A549 (cell line): ENCODE results near the gene CDCA7L. TPM values are rescaled to one million over a fixed set of nuclear protein-coding genes. Genes with fewer than 3 reads are reported as not detected.

Experiments
- ATAC-seq, 2 experiments: fragments of 200-7000 bp in 1 of 2; fragments of >200 bp in 1 of 2; cut with Nextera tagmentation in 1 of 2; cut with Tn5 transposase in 1 of 2; 3 replicates each; pipeline versions ENCODE4 v1.8.0 to v1.9.1; 2018 to 2020; ENCODE audit warnings: mild to moderate bottlenecking in 1 of 2, moderate library complexity in 1 of 2
- CTCF ChIA-PET: fragments of 300-600 bp; sonication (Branson Sonifier 250); formaldehyde crosslinking; extraction: SDS; loops from one replicate; lab custom pipeline; 2021; ENCODE audit warnings: antibody characterized with exemption, inconsistent platforms; lab: Yijun Ruan, JAX
- POLR2A ChIA-PET: fragments of 350-600 bp; formaldehyde crosslinking; extraction: SDS; loops from one replicate; lab custom pipeline; 2021; ENCODE audit warnings: antibody characterized with exemption, inconsistent platforms; lab: Yijun Ruan, JAX
- DNase-seq, 2 experiments: peaks; one replicate each; pipeline versions ENCODE4 v3.0.0 to v3.0.0-alpha.2; 2011 to 2016; ENCODE audit warnings: low read depth in 1 of 2, low spot score in 1 of 2
- FAIRE-seq: peaks from 2 replicates; lab custom pipeline; 2011; peaks lifted over from hg19 to GRCh38; lab: Jason Lieb, UNC
- H3K27ac ChIP-seq, 2 experiments: fragments of >200 bp; sonication (Bioruptor Twin); formaldehyde crosslinking; 3 replicates each; pipeline ENCODE4 v1.5.1; 2016 to 2017
- H3K4me1 ChIP-seq: fragments of >200 bp; sonication (Bioruptor Twin); formaldehyde crosslinking; 3 replicates; pipeline ENCODE4 v1.6.1; 2016
- H3K4me2 ChIP-seq: fragments of >200 bp; sonication (Bioruptor Twin); formaldehyde crosslinking; 3 replicates; pipeline ENCODE4 v1.6.1; 2016
- H3K4me3 ChIP-seq: fragments of >200 bp; sonication (Bioruptor Twin); formaldehyde crosslinking; 3 replicates; pipeline ENCODE4 v1.5.1; 2016
- H3K9me3 ChIP-seq: fragments of >200 bp; sonication (Bioruptor Twin); formaldehyde crosslinking; 3 replicates; pipeline ENCODE4 v1.6.1; 2016
- CBX8 ChIP-seq: fragments of 200-600 bp; sonication (generic); IDR thresholded peaks from 2 replicates; pipeline ENCODE4 v1.6.1; 2016
- EHF ChIP-seq: fragments of 250-450 bp; sonication (Bioruptor Pico); IDR thresholded peaks from 2 replicates; pipeline ENCODE4 v1.5.0; 2020; ENCODE audit warnings: mild to moderate bottlenecking
- ESRRA ChIP-seq: fragments of 150-350 bp; IDR thresholded peaks from 2 replicates; pipeline ENCODE4 v1.6.1; 2014; ENCODE audit warnings: mild to moderate bottlenecking, low read length, borderline replicate concordance
- FOSB ChIP-seq: fragments of 250-450 bp; sonication (Bioruptor Pico); IDR thresholded peaks from 2 replicates; pipeline ENCODE4 v1.5.0; 2020; ENCODE audit warnings: mild to moderate bottlenecking, moderate library complexity
- FOSL2 ChIP-seq, 2 experiments: fragments of 450-650 bp in 1 of 2; fragments of >200 bp in 1 of 2; sonication (Bioruptor Twin) in 1 of 2; formaldehyde crosslinking; IDR thresholded peaks; 2 replicates each; pipeline versions ENCODE4 v1.5.0 to v1.6.1; 2016 to 2020; ENCODE audit warnings: mild to moderate bottlenecking in 1 of 2, moderate library complexity in 1 of 2
- GATA3 ChIP-seq: IDR thresholded peaks from 2 replicates; pipeline ENCODE4 v1.6.1; 2012; ENCODE audit warnings: borderline replicate concordance
- HEYL ChIP-seq: fragments of 250-450 bp; sonication (Bioruptor Pico); IDR thresholded peaks from 2 replicates; pipeline ENCODE4 v1.8.0; 2021; ENCODE audit warnings: mild to moderate bottlenecking, moderate library complexity
- HOXB5 ChIP-seq: fragments of 250-450 bp; sonication (Bioruptor Pico); IDR thresholded peaks from 2 replicates; pipeline ENCODE4 v1.5.0; 2020; ENCODE audit warnings: mild to moderate bottlenecking, moderate library complexity
- KDM5A ChIP-seq: fragments of 200-600 bp; sonication (generic); IDR thresholded peaks from 2 replicates; pipeline ENCODE4 v1.6.1; 2016; ENCODE audit warnings: antibody characterized with exemption, mild to moderate bottlenecking
- MYC ChIP-seq: IDR thresholded peaks from 2 replicates; pipeline ENCODE4 v1.6.1; 2012; ENCODE audit warnings: mild to moderate bottlenecking, inconsistent platforms, low read length, improper control_type of control experiment, borderline replicate concordance
- NPAS2 ChIP-seq: fragments of 250-450 bp; sonication (Bioruptor Pico); IDR thresholded peaks from 2 replicates; pipeline ENCODE4 v1.8.0; 2022; ENCODE audit warnings: mild to moderate bottlenecking, moderate library complexity, borderline replicate concordance
- PBX3 ChIP-seq: IDR thresholded peaks from 2 replicates; pipeline ENCODE4 v1.6.1; 2012
- POLR2AphosphoS2 ChIP-seq: conservative IDR thresholded peaks from 2 replicates; pipeline ENCODE4 v1.6.1; 2012; ENCODE audit warnings: low read length, improper control_type of control experiment, inconsistent platforms
- RAD21 ChIP-seq, 2 experiments: fragments of >200 bp in 1 of 2; sonication (Bioruptor Twin) in 1 of 2; formaldehyde crosslinking in 1 of 2; IDR thresholded peaks in 1 of 2; conservative IDR thresholded peaks in 1 of 2; 2 replicates in 1 of 2; 3 replicates in 1 of 2; pipeline ENCODE4 v1.6.1; 2012 to 2018; ENCODE audit warnings: inconsistent platforms in 1 of 2
- RFX5 ChIP-seq: fragments of 450-650 bp; IDR thresholded peaks from 2 replicates; pipeline ENCODE4 v1.7.1; 2014; ENCODE audit warnings: antibody characterized with exemption, mild to moderate bottlenecking, moderate library complexity
- ZNF302 ChIP-seq: fragments of 250-450 bp; sonication (Bioruptor Pico); IDR thresholded peaks from 2 replicates; pipeline ENCODE4 v1.9.0; 2021; ENCODE audit warnings: inconsistent platforms, mild to moderate bottlenecking, moderate library complexity
- WGBS: methylation state at CpG from one replicate; pipeline ENCODE4 v1.1.6; 2017; ENCODE audit errors: missing lambda C conversion rate; 5-methylcytosine and 5-hydroxymethylcytosine counted together
- polyA plus RNA-seq, 4 experiments: library from polyadenylated mRNA; depleted of rRNA in 3 of 4; stranded (reverse); fragments of >200 nt; fragmentation: RNase III in 1 of 4; extraction: RNeasy Plus Mini Kit Qiagen cat#74134 plus additional on column Dnase treatment in 1 of 4; gene quantifications; 2 replicates in 3 of 4; 3 replicates in 1 of 4; pipeline ENCODE4 v1.2.3, GENCODE V29; 2011 to 2017
- TF ChIP-seq, protein P1 (sequence below): fragments of >200 bp; sonication (Bioruptor Twin); formaldehyde crosslinking; IDR thresholded peaks from 3 replicates; pipeline ENCODE4 v1.6.1; 2016
- TF ChIP-seq, protein P2 (sequence below): fragments of >200 bp; sonication (Bioruptor Twin); formaldehyde crosslinking; IDR thresholded peaks from 3 replicates; pipeline ENCODE4 v1.5.1; 2016
- TF ChIP-seq, protein P3 (sequence below): IDR thresholded peaks from 2 replicates; pipeline ENCODE4 v1.6.1; 2012; ENCODE audit warnings: low read depth, borderline replicate concordance
- TF ChIP-seq, protein P4 (sequence below): fragments of 150-350 bp; IDR thresholded peaks from 2 replicates; pipeline ENCODE4 v1.6.1; 2014; ENCODE audit warnings: low read depth, mild to moderate bottlenecking, low read length

Gene CDCA7L
- polyA plus RNA-seq, 2 of the 4 experiments (the other 2 are of a cell fraction) = 20.8 to 27.8 TPM

- TF ChIP-seq, protein P1, sequence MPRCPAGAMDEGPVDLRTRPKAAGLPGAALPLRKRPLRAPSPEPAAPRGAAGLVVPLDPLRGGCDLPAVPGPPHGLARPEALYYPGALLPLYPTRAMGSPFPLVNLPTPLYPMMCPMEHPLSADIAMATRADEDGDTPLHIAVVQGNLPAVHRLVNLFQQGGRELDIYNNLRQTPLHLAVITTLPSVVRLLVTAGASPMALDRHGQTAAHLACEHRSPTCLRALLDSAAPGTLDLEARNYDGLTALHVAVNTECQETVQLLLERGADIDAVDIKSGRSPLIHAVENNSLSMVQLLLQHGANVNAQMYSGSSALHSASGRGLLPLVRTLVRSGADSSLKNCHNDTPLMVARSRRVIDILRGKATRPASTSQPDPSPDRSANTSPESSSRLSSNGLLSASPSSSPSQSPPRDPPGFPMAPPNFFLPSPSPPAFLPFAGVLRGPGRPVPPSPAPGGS = no peak
- TF ChIP-seq, protein P2, sequence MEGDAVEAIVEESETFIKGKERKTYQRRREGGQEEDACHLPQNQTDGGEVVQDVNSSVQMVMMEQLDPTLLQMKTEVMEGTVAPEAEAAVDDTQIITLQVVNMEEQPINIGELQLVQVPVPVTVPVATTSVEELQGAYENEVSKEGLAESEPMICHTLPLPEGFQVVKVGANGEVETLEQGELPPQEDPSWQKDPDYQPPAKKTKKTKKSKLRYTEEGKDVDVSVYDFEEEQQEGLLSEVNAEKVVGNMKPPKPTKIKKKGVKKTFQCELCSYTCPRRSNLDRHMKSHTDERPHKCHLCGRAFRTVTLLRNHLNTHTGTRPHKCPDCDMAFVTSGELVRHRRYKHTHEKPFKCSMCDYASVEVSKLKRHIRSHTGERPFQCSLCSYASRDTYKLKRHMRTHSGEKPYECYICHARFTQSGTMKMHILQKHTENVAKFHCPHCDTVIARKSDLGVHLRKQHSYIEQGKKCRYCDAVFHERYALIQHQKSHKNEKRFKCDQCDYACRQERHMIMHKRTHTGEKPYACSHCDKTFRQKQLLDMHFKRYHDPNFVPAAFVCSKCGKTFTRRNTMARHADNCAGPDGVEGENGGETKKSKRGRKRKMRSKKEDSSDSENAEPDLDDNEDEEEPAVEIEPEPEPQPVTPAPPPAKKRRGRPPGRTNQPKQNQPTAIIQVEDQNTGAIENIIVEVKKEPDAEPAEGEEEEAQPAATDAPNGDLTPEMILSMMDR = no peak
- TF ChIP-seq EHF (CRISPR knock-in tag) = no peak
- TF ChIP-seq, protein P3, sequence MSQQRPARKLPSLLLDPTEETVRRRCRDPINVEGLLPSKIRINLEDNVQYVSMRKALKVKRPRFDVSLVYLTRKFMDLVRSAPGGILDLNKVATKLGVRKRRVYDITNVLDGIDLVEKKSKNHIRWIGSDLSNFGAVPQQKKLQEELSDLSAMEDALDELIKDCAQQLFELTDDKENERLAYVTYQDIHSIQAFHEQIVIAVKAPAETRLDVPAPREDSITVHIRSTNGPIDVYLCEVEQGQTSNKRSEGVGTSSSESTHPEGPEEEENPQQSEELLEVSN = no peak
Observed at GRCh38 chr7:21959387-21959776, 13.7 kb upstream of the CDCA7L start (continued).

DNA sequence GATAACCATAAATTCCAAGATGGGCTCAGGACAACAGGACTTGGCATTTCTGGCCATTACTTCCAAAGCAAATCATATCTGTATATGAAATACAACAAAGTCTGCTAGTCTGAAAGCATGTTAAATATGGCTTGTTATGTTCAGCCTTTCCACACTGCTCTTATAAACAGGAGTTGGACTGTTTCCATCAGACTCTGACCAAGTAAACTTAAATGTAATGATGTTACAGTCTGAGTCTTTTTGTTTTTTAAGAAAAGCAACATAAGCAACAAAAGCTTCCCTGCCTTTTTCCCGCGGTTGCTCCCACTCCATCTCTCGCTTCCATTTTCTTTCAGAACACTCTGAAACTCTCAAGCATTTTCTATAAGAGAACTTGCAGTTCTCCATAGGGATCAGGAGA, 8.1 kb upstream of the CDCA7L start:
- no peaks in the 10 kb centered on the region for H3K4me1 ChIP-seq
- no peak for DNase-seq
- H3K4me2 ChIP-seq = no peak overlapping the region
- TF ChIP-seq POLR2AphosphoS2 (no peak), RAD21 (conservative IDR thresholded peaks at IDR 0.05 in 1 of 2, IDR thresholded peaks at IDR 0.05 in 1 of 2) (no peak), EHF (CRISPR knock-in tag) (no peak), GATA3 (no peak), FOSB (CRISPR knock-in tag) (no peak), PBX3 (no peak), ZNF302 (no peak), ESRRA (no peak), KDM5A (no peak), RFX5 (no peak), MYC (no peak), CBX8 (no peak), FOSL2 (IDR thresholded peaks at IDR 0.05) (no peak), FOSL2 (CRISPR knock-in tag; IDR thresholded peaks at IDR 0.05) (no peak), HEYL (CRISPR knock-in tag) (no peak), NPAS2 (CRISPR knock-in tag) (no peak), HOXB5 (CRISPR knock-in tag) (no peak)
- TF ChIP-seq, protein P4, sequence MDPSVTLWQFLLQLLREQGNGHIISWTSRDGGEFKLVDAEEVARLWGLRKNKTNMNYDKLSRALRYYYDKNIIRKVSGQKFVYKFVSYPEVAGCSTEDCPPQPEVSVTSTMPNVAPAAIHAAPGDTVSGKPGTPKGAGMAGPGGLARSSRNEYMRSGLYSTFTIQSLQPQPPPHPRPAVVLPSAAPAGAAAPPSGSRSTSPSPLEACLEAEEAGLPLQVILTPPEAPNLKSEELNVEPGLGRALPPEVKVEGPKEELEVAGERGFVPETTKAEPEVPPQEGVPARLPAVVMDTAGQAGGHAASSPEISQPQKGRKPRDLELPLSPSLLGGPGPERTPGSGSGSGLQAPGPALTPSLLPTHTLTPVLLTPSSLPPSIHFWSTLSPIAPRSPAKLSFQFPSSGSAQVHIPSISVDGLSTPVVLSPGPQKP = no peak
- TF ChIP-seq, protein P2 = no peak
- ATAC-seq = no peak
- H3K4me3 ChIP-seq = no peak overlapping the region
- H3K9me3 ChIP-seq = no peaks in the 10 kb centered on the region
- whole genome bisulfite sequencing = 87% methylated on average over 3 of the region's 3 CpGs
- H3K27ac ChIP-seq = no peak overlapping the region
- no peak for FAIRE-seq
- ChIA-PET CTCF (interaction anchor here (1.8 kb wide), 1 partner anchor 9 kb away, joined by 3 read pairs; no protein-coding TSS in a partner anchor), POLR2A (no interaction called here)
